B cell (primary cell): ENCODE data around the gene SHB. TPM values are rescaled to one million over a fixed set of nuclear protein-coding genes. Genes with fewer than 3 reads are reported as not detected.
"Not testable (repeated sequence)": the region's sequence is repeated elsewhere in the genome, so short reads cannot be mapped to it uniquely, and the experiment has no call there.

Experiments
- ATAC-seq: fragments of 200-7000 bp; cut with Tn5 transposase; one replicate; pipeline ENCODE4 v1.10.0; 2021; ENCODE audit warnings: low read depth, mild to moderate bottlenecking, moderate number of reproducible peaks, moderate library complexity
- CTCF ChIA-PET: fragments of 350-600 bp; sonication (Branson Sonifier 250); formaldehyde crosslinking; loops from one replicate; lab custom pipeline; 2021; ENCODE audit warnings: antibody characterized with exemption, inconsistent platforms; lab: Charles Lee
- POLR2A ChIA-PET: fragments of 350-600 bp; sonication (Branson Sonifier 250); formaldehyde crosslinking; loops from one replicate; lab custom pipeline; 2021; ENCODE audit warnings: antibody characterized with exemption; lab: Charles Lee
- DNase-seq: peaks from one replicate; pipeline ENCODE4 v3.0.0; 2013
- H2AFZ ChIP-seq: 2 replicates; pipeline ENCODE4 v1.6.1; 2012; ENCODE audit warnings: mild to moderate bottlenecking, low read depth, low read length; ENCODE audit not compliant: insufficient read depth, poor library complexity, severe bottlenecking
- H3K27ac ChIP-seq, 2 donors: 1 replicate in 1 of 2; 2 replicates in 1 of 2; pipeline ENCODE4 v1.5.1; 2012 to 2013; ENCODE audit warnings: low read length in 2 of 2, mild to moderate bottlenecking in 2 of 2, moderate library complexity in 1 of 2
- H3K27me3 ChIP-seq, 4 experiments: fragments of 200-600 bp in 1 of 4; sonication (generic) in 1 of 4; replicated peaks in 1 of 4; 1 replicate in 2 of 4; 2 replicates in 2 of 4; pipeline versions ENCODE4 v1.6.1 to v1.7.0; 2013 to 2016; ENCODE audit warnings: low read length in 3 of 4, mild to moderate bottlenecking in 2 of 4, mixed read lengths in 1 of 4, moderate library complexity in 1 of 4; ENCODE audit not compliant: insufficient read depth in 4 of 4, control insufficient read depth in 3 of 4; ENCODE audit errors: control extremely low read depth in 1 of 4
- H3K36me3 ChIP-seq, 2 experiments: replicated peaks in 1 of 2; 1 replicate in 1 of 2; 2 replicates in 1 of 2; pipeline versions ENCODE4 v1.6.1 to v1.7.1; 2013; ENCODE audit warnings: low read length in 1 of 2; ENCODE audit not compliant: insufficient read depth in 2 of 2, control insufficient read depth in 1 of 2; ENCODE audit errors: control extremely low read depth in 1 of 2, extremely low read depth in 1 of 2
- H3K4me1 ChIP-seq, 2 donors: fragments of 200-600 bp in 1 of 2; sonication (generic) in 1 of 2; 1 replicate in 1 of 2; 2 replicates in 1 of 2; pipeline versions ENCODE4 v1.5.1 to v1.6.1; 2013 to 2017; ENCODE audit warnings: low read length in 2 of 2; ENCODE audit not compliant: control insufficient read depth in 2 of 2, insufficient read depth in 2 of 2
- H3K4me2 ChIP-seq: replicated peaks from 2 replicates; pipeline ENCODE3; 2012; ENCODE audit warnings: mild to moderate bottlenecking, low read depth, low read length; ENCODE audit not compliant: poor library complexity, severe bottlenecking
- H3K4me3 ChIP-seq, 5 experiments: fragments of 200-600 bp in 1 of 5; sonication (generic) in 1 of 5; 1 replicate in 3 of 5; 2 replicates in 2 of 5; pipeline versions ENCODE4 v1.5.1 to v1.7.0; 2011 to 2016; ENCODE audit warnings: low read length in 4 of 5, mild to moderate bottlenecking in 4 of 5, low read depth in 2 of 5, control low read depth in 1 of 5, moderate library complexity in 1 of 5; ENCODE audit not compliant: insufficient read depth in 1 of 5; ENCODE audit errors: control extremely low read depth in 1 of 5, extremely low read depth in 1 of 5
- H3K79me2 ChIP-seq: fragments of 200-600 bp; sonication (generic); one replicate; pipeline ENCODE4 v1.6.0; 2016; ENCODE audit warnings: low read length; ENCODE audit not compliant: control insufficient read depth, insufficient read depth
- H3K9ac ChIP-seq: fragments of 200-600 bp; sonication (generic); 2 replicates; pipeline ENCODE4 v1.6.1; 2017; ENCODE audit warnings: mild to moderate bottlenecking, low read length, moderate library complexity
- H3K9me3 ChIP-seq, 3 donors: one replicate each; pipeline versions ENCODE4 v1.6.1 to v1.7.1; 2013; ENCODE audit warnings: low read length in 2 of 3; ENCODE audit not compliant: control insufficient read depth in 2 of 3, insufficient read depth in 1 of 3; ENCODE audit errors: control extremely low read depth in 1 of 3
- H4K20me1 ChIP-seq: 2 replicates; pipeline ENCODE4 v1.6.0; 2012; ENCODE audit warnings: mild to moderate bottlenecking, low read length; ENCODE audit not compliant: insufficient read depth, control insufficient read depth, poor library complexity, severe bottlenecking
- H3K27ac Mint-ChIP-seq: one replicate; pipeline ENCODE4 v1.8.0; 2021; ENCODE audit warnings: mixed read lengths
- H3K27me3 Mint-ChIP-seq: one replicate; pipeline ENCODE4 v1.8.0; 2021; ENCODE audit warnings: mixed read lengths
- H3K4me1 Mint-ChIP-seq: one replicate; pipeline ENCODE4 v1.8.0; 2021; ENCODE audit warnings: mixed read lengths
- H3K4me3 Mint-ChIP-seq: one replicate; pipeline ENCODE4 v1.8.0; 2021; ENCODE audit warnings: mixed read lengths
- H3K9me3 Mint-ChIP-seq: one replicate; pipeline ENCODE4 v1.8.0; 2022; ENCODE audit warnings: mixed read lengths; ENCODE audit not compliant: insufficient read depth
- CTCF ChIP-seq: fragments of 200-600 bp; IDR thresholded peaks from one replicate; pipeline ENCODE4 v1.8.0; 2022; ENCODE audit warnings: antibody characterized with exemption, mild to moderate bottlenecking
- EZH2 ChIP-seq: IDR thresholded peaks from 2 replicates; pipeline ENCODE4 v1.6.1; 2012; ENCODE audit warnings: borderline replicate concordance, low read depth, mild to moderate bottlenecking, moderate library complexity, low read length; ENCODE audit not compliant: insufficient read depth, poor library complexity, severe bottlenecking
- WGBS: methylation state at CpG from one replicate; pipeline ENCODE4 v1.1.5; 2013; ENCODE audit warnings: missing lambda C conversion rate; ENCODE audit not compliant: insufficient coverage; 5-methylcytosine and 5-hydroxymethylcytosine counted together
- intact Hi-C: fragments of 100-400 bp; cut with micrococcal nuclease; formaldehyde crosslinking; loops from one replicate; pipeline ENCODE4 v1.10.0; 2022
- polyA plus RNA-seq: library from polyadenylated mRNA; depleted of rRNA; stranded (reverse); fragments of >200 nt; gene quantifications from 2 replicates; pipeline ENCODE4 v1.2.3, GENCODE V29; 2012
- total RNA-seq, 2 donors: library from RNA; stranded (reverse); fragments of 120-200 nt in 1 of 2; gene quantifications; 1 replicate in 1 of 2; 2 replicates in 1 of 2; pipeline versions ENCODE4 v1.2.3 to v1.2.4, GENCODE V29; 2013 to 2022

Gene SHB
- total and polyA plus RNA-seq, 2 donors (not counting 1 experiment from before 2014, with no cell fraction given): 0.06 to 1.9 TPM

DNA sequence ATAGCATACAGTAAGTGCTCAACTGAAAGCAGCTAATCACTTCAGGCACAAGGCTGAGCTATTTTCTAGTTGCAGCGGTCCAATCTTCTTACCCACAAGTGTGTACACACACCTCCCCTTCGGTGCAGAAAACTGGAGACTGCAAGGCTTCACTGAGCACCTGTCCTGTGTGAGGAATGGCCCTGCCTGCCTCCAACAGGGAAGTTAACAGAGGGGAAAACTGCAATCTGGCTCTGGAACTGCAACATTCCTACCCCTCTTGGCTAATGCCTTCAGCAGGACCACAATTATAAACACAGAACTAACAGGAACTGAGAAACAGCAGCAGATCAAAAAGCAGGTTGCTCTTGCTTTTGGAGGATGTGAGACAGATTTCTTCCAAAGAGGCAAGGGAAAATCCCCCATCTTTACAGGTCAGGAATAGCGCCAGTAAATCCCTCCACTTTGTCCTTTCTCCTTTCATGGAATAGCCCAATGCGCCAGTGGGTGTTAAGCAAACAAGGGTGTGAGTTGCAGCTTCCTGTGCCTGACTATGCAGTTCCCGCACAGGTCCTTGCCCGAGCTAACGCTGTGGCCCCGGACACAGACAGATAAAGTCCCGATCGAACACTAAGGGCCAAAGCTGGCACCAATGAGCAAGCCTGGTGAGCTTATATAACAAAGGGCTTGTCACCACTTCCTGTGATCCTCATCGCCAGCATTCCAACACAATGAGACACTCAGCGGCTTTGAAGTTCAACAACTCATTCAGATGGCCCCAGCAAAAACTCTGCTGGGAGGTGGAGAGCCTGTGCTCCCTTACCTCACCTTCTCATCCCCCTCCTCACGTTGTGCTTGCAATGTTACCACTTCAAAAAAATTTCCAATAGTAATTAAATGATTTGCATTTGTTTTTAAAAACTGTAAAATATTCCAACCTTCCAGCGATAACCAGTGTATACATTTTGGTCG is 21.5 kb downstream of the SHB start:
- 51% methylated on average over 12 of the region's 15 CpGs for WGBS
- H3K9ac ChIP-seq: no peak overlapping the region
- Mint-ChIP-seq H3K4me3 (no peak overlapping the region), H3K27me3 (no peaks in the 10 kb centered on the region), H3K27ac (no peak overlapping the region), H3K4me1 (no peaks in the 10 kb centered on the region), H3K9me3 (no peaks in the 10 kb centered on the region)
- ChIA-PET CTCF (interaction anchor here (1.0 kb wide), 1 partner anchor 40 kb away, joined by 3 read pairs; no protein-coding TSS in a partner anchor), POLR2A (no interaction called here)
- H3K27ac ChIP-seq: no peak overlapping the region
- ATAC-seq: no peak
- no peak for DNase-seq
- H4K20me1 ChIP-seq: no peaks in the 10 kb centered on the region
- no peak for TF ChIP-seq EZH2
- TF ChIP-seq CTCF: no peak
- H3K4me2 ChIP-seq: no peak overlapping the region
- intact Hi-C loops: no loop called here
- H3K27me3 ChIP-seq: no peaks in the 10 kb centered on the region
- H2AFZ ChIP-seq: peak overlapping the region; percentile 1
- H3K4me3 ChIP-seq: no peak overlapping the region
- H3K4me1 ChIP-seq: no peaks in the 10 kb centered on the region
- H3K9me3 ChIP-seq: no peaks in the 10 kb centered on the region
- no peaks in the 10 kb centered on the region for H3K79me2 ChIP-seq
- H3K36me3 ChIP-seq: no peaks in the 10 kb centered on the region

GRCh38 chr9:38046661-38047300 is 22.2 kb downstream of the SHB start:
- TF ChIP-seq CTCF (no peak), EZH2 (no peak)
- H3K4me1 Mint-ChIP-seq: no peaks in the 10 kb centered on the region
- no peak for ATAC-seq
- no peak overlapping the region for H3K27ac Mint-ChIP-seq
- WGBS: 100% methylated on average over 4 of the region's 8 CpGs
- POLR2A ChIA-PET: no interaction called here
- Histone ChIP-seq H4K20me1 (no peaks in the 10 kb centered on the region), H3K9ac (no peak overlapping the region), H3K4me2 (no peak overlapping the region), H3K36me3 (no peaks in the 10 kb centered on the region), H3K79me2 (no peaks in the 10 kb centered on the region), H2AFZ (no peak overlapping the region), H3K27me3 (no peaks in the 10 kb centered on the region), H3K4me1 (no peaks in the 10 kb centered on the region), H3K4me3 (no peak overlapping the region), H3K27ac (no peak overlapping the region), H3K9me3 (no peaks in the 10 kb centered on the region)
- CTCF ChIA-PET: no interaction called here
- H3K27me3 Mint-ChIP-seq: no peaks in the 10 kb centered on the region
- no peak overlapping the region for H3K4me3 Mint-ChIP-seq
- intact Hi-C loops: no loop called here
- DNase-seq: no peak
- no peaks in the 10 kb centered on the region for H3K9me3 Mint-ChIP-seq

DNA sequence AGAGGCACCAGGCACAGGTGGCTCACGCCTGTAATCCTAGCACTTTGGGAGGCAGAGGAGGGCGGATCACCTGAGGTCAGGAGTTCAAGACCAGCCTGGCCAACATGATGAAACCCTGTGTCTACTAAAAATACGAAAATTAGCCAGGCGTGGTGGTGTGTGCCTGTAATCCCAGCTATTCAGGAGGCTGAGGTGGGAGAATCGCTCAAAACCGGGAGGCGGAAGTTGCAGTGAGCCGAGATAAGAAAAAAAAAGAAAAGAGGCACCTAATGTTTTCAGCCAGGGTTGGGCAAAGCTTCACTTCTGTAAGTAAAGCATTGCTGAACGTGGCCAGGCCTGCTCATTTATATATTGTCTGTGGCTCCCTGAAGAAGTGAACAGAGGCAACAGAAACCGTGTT is 23.1 kb downstream of the SHB start:
- H2AFZ ChIP-seq, H3K27ac ChIP-seq, H3K4me1 Mint-ChIP-seq, H3K9me3 ChIP-seq, H3K27me3 ChIP-seq, H3K4me3 ChIP-seq, H3K4me2 ChIP-seq, ATAC-seq, H3K79me2 ChIP-seq, CTCF ChIA-PET, POLR2A ChIA-PET, H3K27ac Mint-ChIP-seq, H3K4me3 Mint-ChIP-seq, DNase-seq, H3K9me3 Mint-ChIP-seq, H3K36me3 ChIP-seq, H3K4me1 ChIP-seq, intact Hi-C loops, H3K9ac ChIP-seq, H3K27me3 Mint-ChIP-seq, H4K20me1 ChIP-seq: not testable (repeated sequence)
- 90% methylated on average over 10 of the region's 10 CpGs for WGBS
